ENCODE data around the gene DEFB128. TPM values are rescaled to one million over a fixed set of nuclear protein-coding genes. Genes with fewer than 3 reads are reported as not detected.
A peak's percentile ranks its signal among the peaks of the same experiment; 100 is the strongest.

DEFB128 gene
- total RNA-seq, 1 donor from 2014 or later = not detected

DNA sequence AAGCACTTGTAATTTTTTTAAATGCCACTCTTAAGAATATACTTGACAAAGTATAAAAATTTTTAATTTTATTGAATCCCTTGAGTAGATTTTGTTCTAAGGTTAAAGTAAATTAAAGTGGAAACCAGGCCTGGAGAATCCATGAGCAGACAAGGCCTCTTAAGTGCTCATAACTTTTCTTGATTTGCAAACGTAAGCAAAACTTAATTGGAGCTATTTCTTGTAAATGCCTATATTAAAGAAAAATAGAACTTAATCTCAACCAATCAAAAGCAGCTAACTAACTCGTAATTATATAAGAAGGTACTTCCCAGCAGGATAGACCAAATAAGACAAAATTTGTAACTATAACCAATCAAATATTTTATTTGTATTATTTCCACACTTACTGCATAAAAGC lies 24.9 kb upstream of the DEFB128 start:
- Histone ChIP-seq H3K4me1 (ENCODE audit: insufficient read depth, low read length) (no peaks in the 10 kb centered on the region), H3K27me3 (ENCODE audit: insufficient read depth, low read length) (peaks cover 9% of the 10 kb centered on the region), H3K79me2 (ENCODE audit: insufficient read depth, low read length) (no peaks in the 10 kb centered on the region), H3K27ac (ENCODE audit: low read depth, low read length) (no peak overlapping the region), H4K20me1 (ENCODE audit: insufficient read depth, low read length) (no peaks in the 10 kb centered on the region), H3K4me2 (ENCODE audit: low read length) (no peak overlapping the region), H3K36me3 (ENCODE audit: insufficient read depth, low read length) (no peaks in the 10 kb centered on the region), H3K9ac (ENCODE audit: low read length) (no peak overlapping the region), H3K9me3 (ENCODE audit: insufficient read depth, low read depth, low read length) (no peaks in the 10 kb centered on the region), H2AFZ (ENCODE audit: low read depth, low read length) (no peak overlapping the region), H3K4me3 (ENCODE audit: insufficient read depth, low read depth, low read length) (no peak overlapping the region)
- no peak for FAIRE-seq
- TF ChIP-seq, protein P1, sequence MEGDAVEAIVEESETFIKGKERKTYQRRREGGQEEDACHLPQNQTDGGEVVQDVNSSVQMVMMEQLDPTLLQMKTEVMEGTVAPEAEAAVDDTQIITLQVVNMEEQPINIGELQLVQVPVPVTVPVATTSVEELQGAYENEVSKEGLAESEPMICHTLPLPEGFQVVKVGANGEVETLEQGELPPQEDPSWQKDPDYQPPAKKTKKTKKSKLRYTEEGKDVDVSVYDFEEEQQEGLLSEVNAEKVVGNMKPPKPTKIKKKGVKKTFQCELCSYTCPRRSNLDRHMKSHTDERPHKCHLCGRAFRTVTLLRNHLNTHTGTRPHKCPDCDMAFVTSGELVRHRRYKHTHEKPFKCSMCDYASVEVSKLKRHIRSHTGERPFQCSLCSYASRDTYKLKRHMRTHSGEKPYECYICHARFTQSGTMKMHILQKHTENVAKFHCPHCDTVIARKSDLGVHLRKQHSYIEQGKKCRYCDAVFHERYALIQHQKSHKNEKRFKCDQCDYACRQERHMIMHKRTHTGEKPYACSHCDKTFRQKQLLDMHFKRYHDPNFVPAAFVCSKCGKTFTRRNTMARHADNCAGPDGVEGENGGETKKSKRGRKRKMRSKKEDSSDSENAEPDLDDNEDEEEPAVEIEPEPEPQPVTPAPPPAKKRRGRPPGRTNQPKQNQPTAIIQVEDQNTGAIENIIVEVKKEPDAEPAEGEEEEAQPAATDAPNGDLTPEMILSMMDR (IDR thresholded peaks at IDR 0.05; ENCODE audit: insufficient read depth, low read depth, low read length) = no peak
- TF ChIP-seq EZH2 (IDR thresholded peaks at IDR 0.05; ENCODE audit: insufficient read depth, low read length) = no peak
- Mint-ChIP-seq H3K4me3 (ENCODE audit: unreplicated experiment) (no peak overlapping the region), H3K4me1 (ENCODE audit: low read depth, unreplicated experiment) (no peaks in the 10 kb centered on the region), H3K27me3 (ENCODE audit: low read depth, unreplicated experiment) (peaks cover 42% of the 10 kb centered on the region), H3K27ac (ENCODE audit: unreplicated experiment) (no peak overlapping the region), H3K36me3 (ENCODE audit: low read depth, unreplicated experiment) (no peaks in the 10 kb centered on the region), H3K9me3 (ENCODE audit: unreplicated experiment) (no peaks in the 10 kb centered on the region)
- no peak for DNase-seq (ENCODE audit: low read depth)

DNA sequence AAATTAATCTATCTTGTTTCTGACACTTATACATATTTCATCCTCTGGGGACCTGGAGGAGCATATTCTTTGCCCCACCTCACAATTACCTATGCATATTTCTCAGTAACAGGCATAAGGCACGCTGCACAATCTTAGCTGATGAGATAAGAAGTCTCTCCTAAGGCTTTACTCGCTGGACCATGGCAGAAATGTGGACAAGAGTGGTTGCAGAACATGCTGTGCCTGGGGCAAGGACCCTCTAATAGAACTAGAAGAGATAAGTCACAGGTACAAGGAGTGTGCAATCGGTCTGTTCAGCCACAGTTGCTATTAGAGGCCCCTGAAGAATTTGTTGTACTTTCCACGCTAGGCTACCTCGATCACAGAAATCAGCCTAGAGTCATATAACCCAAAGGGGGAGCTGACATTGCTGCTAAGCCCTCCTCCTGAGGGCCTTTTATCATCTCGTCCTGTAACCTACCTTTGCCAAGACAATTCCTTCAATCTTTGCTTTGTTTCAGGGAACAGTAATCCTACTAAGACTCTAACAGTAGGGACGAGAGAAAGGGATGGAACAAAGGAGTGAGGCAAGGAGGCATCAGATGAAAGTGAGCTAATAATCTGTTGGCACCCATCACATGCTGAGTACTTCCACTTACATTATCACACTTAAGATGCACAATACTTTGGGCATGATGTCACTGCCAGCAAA lies 21.4 kb upstream of the DEFB128 start:
- no peak for FAIRE-seq

More for the DNA sequence above, 21.4 kb upstream of the DEFB128 start:
- DNase-seq (ENCODE audit: low read depth) = no peak
- H2AFZ ChIP-seq (ENCODE audit: low read depth, low read length) = no peak overlapping the region
- Mint-ChIP-seq H3K27ac (ENCODE audit: unreplicated experiment) (peak overlapping the region; percentile 14), H3K4me3 (ENCODE audit: unreplicated experiment) (no peak overlapping the region), H3K36me3 (ENCODE audit: low read depth, unreplicated experiment) (no peaks in the 10 kb centered on the region), H3K27me3 (ENCODE audit: low read depth, unreplicated experiment) (peaks cover 28% of the 10 kb centered on the region), H3K9me3 (ENCODE audit: unreplicated experiment) (no peaks in the 10 kb centered on the region), H3K4me1 (ENCODE audit: low read depth, unreplicated experiment) (no peaks in the 10 kb centered on the region)
- H3K27me3 ChIP-seq (ENCODE audit: insufficient read depth, low read length) = peaks cover 9% of the 10 kb centered on the region
- no peaks in the 10 kb centered on the region for H4K20me1 ChIP-seq (ENCODE audit: insufficient read depth, low read length)
- no peaks in the 10 kb centered on the region for H3K79me2 ChIP-seq (ENCODE audit: insufficient read depth, low read length)
- no peak overlapping the region for H3K4me3 ChIP-seq (ENCODE audit: insufficient read depth, low read depth, low read length)
- no peaks in the 10 kb centered on the region for H3K36me3 ChIP-seq (ENCODE audit: insufficient read depth, low read length)
- H3K4me2 ChIP-seq (ENCODE audit: low read length) = no peak overlapping the region
- TF ChIP-seq, protein P1 (IDR thresholded peaks at IDR 0.05; ENCODE audit: insufficient read depth, low read depth, low read length) = no peak
- no peak for TF ChIP-seq EZH2 (IDR thresholded peaks at IDR 0.05; ENCODE audit: insufficient read depth, low read length)
- H3K27ac ChIP-seq (ENCODE audit: low read depth, low read length) = no peak overlapping the region
- no peaks in the 10 kb centered on the region for H3K4me1 ChIP-seq (ENCODE audit: insufficient read depth, low read length)
- no peaks in the 10 kb centered on the region for H3K9me3 ChIP-seq (ENCODE audit: insufficient read depth, low read depth, low read length)
- H3K9ac ChIP-seq (ENCODE audit: low read length) = no peak overlapping the region

Measured in astrocyte (in vitro differentiated cells and primary cell).